ENCODE measurements around the gene MPDZ. TPM values are rescaled to one million over a fixed set of nuclear protein-coding genes. Genes with fewer than 3 reads are reported as not detected.
A peak's percentile ranks its signal among the peaks of the same experiment; 100 is the strongest.

The MPDZ gene
- total RNA-seq, 1 donor from 2014 or later = 2.2 TPM

GRCh38 chr9:13137426-13137825 is 142.1 kb downstream of the MPDZ start:
- ATAC-seq = no peak

- no peak for ATAC-seq
These were observed 147.5 kb downstream of the MPDZ start for GRCh38 chr9:13131991-13132390.

GRCh38 chr9:13131416-13131815 is 148.1 kb downstream of the MPDZ start:
- no peak for ATAC-seq

- ATAC-seq = no peak
These were observed 151.1 kb downstream of the MPDZ start for GRCh38 chr9:13128266-13128860.

- no peak for ATAC-seq
These were observed 152.4 kb downstream of the MPDZ start for GRCh38 chr9:13127131-13127530.

GRCh38 chr9:13125261-13125660 is 154.2 kb downstream of the MPDZ start:
- ATAC-seq = no peak

- no peak for ATAC-seq
These were observed 156.6 kb downstream of the MPDZ start for GRCh38 chr9:13122756-13123369.

GRCh38 chr9:13118313-13118712 is 161.2 kb downstream of the MPDZ start:
- no peak for ATAC-seq

GRCh38 chr9:13116292-13116691 is 163.2 kb downstream of the MPDZ start:
- ATAC-seq = no peak

GRCh38 chr9:13113751-13114150 is 165.7 kb downstream of the MPDZ start:
- ATAC-seq = no peak

GRCh38 chr9:13113216-13113615 is 166.3 kb downstream of the MPDZ start:
- no peak for ATAC-seq

- ATAC-seq = no peak
These were observed 167.7 kb downstream of the MPDZ start for GRCh38 chr9:13111778-13112177.

GRCh38 chr9:13110766-13111417 is 168.6 kb downstream of the MPDZ start:
- ATAC-seq = no peak

- no peak for ATAC-seq
These were observed 169.7 kb downstream of the MPDZ start for GRCh38 chr9:13109781-13110180.

- no peak for ATAC-seq
These were observed 172.5 kb downstream of the MPDZ start for GRCh38 chr9:13107008-13107407.

- ATAC-seq = no peak
These were observed 178.4 kb downstream of the MPDZ start for GRCh38 chr9:13100914-13101572.

GRCh38 chr9:13095056-13095455 is 184.4 kb downstream of the MPDZ start:
- no peak for ATAC-seq

- ATAC-seq = no peak
These were observed 188.9 kb downstream of the MPDZ start for GRCh38 chr9:13090628-13091027.

GRCh38 chr9:13089666-13090065 is 189.8 kb downstream of the MPDZ start:
- ATAC-seq = no peak

GRCh38 chr9:13088720-13089427 is 190.6 kb downstream of the MPDZ start:
- ATAC-seq = no peak

GRCh38 chr9:13083963-13084528 is 195.4 kb downstream of the MPDZ start:
- ATAC-seq = peak; percentile 31

- ATAC-seq = no peak
These were observed 196.1 kb downstream of the MPDZ start for GRCh38 chr9:13083366-13083765.

- ATAC-seq = no peak
These were observed 196.7 kb downstream of the MPDZ start for GRCh38 chr9:13082796-13083195.

All from esophagus mucosa (tissue), 1 donor.